ENCODE data around the gene GABRR3. TPM values are rescaled to one million over a fixed set of nuclear protein-coding genes. Genes with fewer than 3 reads are reported as not detected.

GABRR3 gene
- total RNA-seq, 1 donor from 2014 or later: not detected

DNA sequence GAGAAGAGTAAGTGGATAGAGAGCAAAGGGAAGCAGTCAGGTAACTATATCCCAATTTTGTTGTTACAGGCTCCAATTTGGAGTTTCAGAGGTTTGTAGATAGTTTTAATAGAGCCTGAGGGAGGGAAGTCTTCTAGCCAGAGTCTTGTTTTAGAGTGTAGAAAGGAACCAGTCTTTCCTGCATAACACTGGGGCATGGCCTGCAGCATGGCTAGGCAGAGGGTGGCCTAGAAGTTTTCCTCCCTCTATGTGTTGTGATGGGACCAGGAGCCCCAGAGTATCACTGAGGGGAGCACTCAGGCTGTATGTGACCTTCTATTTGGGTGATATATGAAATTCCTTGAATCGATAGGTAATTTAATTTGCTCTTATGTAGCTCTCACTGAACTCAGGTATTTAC lies 22.5 kb upstream of the GABRR3 start:
- no peak overlapping the region for H3K27ac ChIP-seq
- TF ChIP-seq POLR2AphosphoS5 (IDR thresholded peaks at IDR 0.05; ENCODE audit: insufficient read depth in 1 of 2, low read depth in 1 of 2) (no peak), POLR2A (IDR thresholded peaks at IDR 0.05) (no peak)
- TF ChIP-seq, protein P1, sequence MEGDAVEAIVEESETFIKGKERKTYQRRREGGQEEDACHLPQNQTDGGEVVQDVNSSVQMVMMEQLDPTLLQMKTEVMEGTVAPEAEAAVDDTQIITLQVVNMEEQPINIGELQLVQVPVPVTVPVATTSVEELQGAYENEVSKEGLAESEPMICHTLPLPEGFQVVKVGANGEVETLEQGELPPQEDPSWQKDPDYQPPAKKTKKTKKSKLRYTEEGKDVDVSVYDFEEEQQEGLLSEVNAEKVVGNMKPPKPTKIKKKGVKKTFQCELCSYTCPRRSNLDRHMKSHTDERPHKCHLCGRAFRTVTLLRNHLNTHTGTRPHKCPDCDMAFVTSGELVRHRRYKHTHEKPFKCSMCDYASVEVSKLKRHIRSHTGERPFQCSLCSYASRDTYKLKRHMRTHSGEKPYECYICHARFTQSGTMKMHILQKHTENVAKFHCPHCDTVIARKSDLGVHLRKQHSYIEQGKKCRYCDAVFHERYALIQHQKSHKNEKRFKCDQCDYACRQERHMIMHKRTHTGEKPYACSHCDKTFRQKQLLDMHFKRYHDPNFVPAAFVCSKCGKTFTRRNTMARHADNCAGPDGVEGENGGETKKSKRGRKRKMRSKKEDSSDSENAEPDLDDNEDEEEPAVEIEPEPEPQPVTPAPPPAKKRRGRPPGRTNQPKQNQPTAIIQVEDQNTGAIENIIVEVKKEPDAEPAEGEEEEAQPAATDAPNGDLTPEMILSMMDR (IDR thresholded peaks at IDR 0.05): no peak
- DNase-seq (ENCODE audit: extremely low spot score in 2 of 2): no peak
- H3K4me1 ChIP-seq: no peaks in the 10 kb centered on the region
- H3K36me3 ChIP-seq: no peaks in the 10 kb centered on the region
- H3K27me3 ChIP-seq: no peaks in the 10 kb centered on the region
- no peaks in the 10 kb centered on the region for H3K9me3 ChIP-seq
- intact Hi-C loops (cut with DNase I): no loop called here
- no peak overlapping the region for H3K4me3 ChIP-seq

DNA sequence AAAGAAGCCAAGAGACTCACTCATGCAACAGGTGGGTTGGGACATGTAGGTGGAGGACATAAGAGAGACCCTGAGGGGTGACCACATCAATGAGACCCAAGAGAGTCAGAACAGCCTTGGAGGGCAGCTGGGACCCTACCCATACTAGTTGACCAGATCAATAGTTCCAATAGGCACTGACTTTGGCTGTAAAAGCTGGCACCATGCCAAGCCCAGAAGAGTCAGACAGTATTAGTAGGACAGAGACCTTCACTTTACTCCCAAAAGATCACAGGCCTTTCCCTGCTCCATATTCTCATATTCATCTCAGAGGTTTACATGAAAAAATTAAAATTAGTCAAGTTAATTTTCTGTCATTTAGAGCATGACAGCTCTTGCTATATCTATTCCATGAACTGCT lies 20.9 kb upstream of the GABRR3 start:
- no peak overlapping the region for H3K27ac ChIP-seq
- DNase-seq (ENCODE audit: extremely low spot score in 2 of 2): no peak
- TF ChIP-seq POLR2A (IDR thresholded peaks at IDR 0.05) (no peak), POLR2AphosphoS5 (IDR thresholded peaks at IDR 0.05; ENCODE audit: insufficient read depth in 1 of 2, low read depth in 1 of 2) (no peak)
- TF ChIP-seq, protein P1 (IDR thresholded peaks at IDR 0.05): no peak
- H3K27me3 ChIP-seq: no peaks in the 10 kb centered on the region
- no peak overlapping the region for H3K4me3 ChIP-seq
- intact Hi-C loops (cut with DNase I): no loop called here
- H3K36me3 ChIP-seq: no peaks in the 10 kb centered on the region
- no peaks in the 10 kb centered on the region for H3K9me3 ChIP-seq
- no peaks in the 10 kb centered on the region for H3K4me1 ChIP-seq

DNA sequence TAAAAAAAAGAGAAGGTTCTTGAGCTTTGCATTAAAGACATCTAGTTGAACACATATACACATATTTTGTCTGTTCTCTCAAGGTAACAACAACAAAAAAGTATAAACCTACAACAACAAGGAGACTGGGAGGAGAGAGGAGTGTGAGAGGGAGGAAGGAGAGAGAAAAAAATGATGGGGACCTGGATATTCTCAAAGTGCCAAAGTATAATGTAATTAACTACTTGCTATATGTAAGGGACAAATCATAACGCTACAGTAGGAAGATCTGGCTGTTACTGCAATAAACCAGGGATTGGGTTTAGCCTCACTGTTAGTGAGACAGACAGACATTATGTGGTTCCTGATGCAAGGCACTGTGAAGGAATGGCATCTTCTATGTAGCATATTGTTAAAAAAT lies 14.2 kb upstream of the GABRR3 start:
- intact Hi-C loops (cut with DNase I): no loop called here
- TF ChIP-seq POLR2AphosphoS5 (IDR thresholded peaks at IDR 0.05; ENCODE audit: insufficient read depth in 1 of 2, low read depth in 1 of 2): no peak
- TF ChIP-seq, protein P1 (IDR thresholded peaks at IDR 0.05): no peak
- no peak for TF ChIP-seq POLR2A (IDR thresholded peaks at IDR 0.05)
- H3K9me3 ChIP-seq: no peaks in the 10 kb centered on the region
- no peak for DNase-seq (ENCODE audit: extremely low spot score in 2 of 2)
- H3K27me3 ChIP-seq: no peaks in the 10 kb centered on the region
- H3K27ac ChIP-seq: no peak overlapping the region
- H3K4me1 ChIP-seq: no peaks in the 10 kb centered on the region
- H3K36me3 ChIP-seq: no peaks in the 10 kb centered on the region
- H3K4me3 ChIP-seq: no peak overlapping the region

DNA sequence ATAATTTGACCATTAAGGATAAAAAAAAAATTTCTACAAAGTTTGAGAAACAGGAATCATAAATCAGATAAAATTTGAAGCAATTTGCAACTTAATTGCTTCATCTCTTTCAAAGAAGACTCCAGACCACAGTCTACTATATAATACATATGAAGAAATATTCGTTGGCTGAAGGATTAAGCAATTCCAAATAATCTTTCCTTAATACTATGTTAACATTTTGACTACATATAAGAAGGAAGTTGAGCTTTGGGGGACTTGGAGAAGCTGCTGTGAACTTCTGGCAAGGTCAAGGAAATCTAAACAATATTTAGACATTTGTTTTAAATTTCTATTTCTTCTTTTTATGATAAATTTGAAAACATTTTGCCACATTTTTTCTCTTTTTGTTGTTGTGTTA lies 13.5 kb upstream of the GABRR3 start:
- intact Hi-C loops (cut with DNase I): no loop called here
- no peaks in the 10 kb centered on the region for H3K27me3 ChIP-seq
- no peaks in the 10 kb centered on the region for H3K9me3 ChIP-seq
- no peak overlapping the region for H3K27ac ChIP-seq
- no peak for DNase-seq (ENCODE audit: extremely low spot score in 2 of 2)
- TF ChIP-seq POLR2AphosphoS5 (IDR thresholded peaks at IDR 0.05; ENCODE audit: insufficient read depth in 1 of 2, low read depth in 1 of 2) (no peak), POLR2A (IDR thresholded peaks at IDR 0.05) (no peak)
- TF ChIP-seq, protein P1 (IDR thresholded peaks at IDR 0.05): no peak
- H3K4me1 ChIP-seq: no peaks in the 10 kb centered on the region
- H3K36me3 ChIP-seq: no peaks in the 10 kb centered on the region
- H3K4me3 ChIP-seq: no peak overlapping the region

DNA sequence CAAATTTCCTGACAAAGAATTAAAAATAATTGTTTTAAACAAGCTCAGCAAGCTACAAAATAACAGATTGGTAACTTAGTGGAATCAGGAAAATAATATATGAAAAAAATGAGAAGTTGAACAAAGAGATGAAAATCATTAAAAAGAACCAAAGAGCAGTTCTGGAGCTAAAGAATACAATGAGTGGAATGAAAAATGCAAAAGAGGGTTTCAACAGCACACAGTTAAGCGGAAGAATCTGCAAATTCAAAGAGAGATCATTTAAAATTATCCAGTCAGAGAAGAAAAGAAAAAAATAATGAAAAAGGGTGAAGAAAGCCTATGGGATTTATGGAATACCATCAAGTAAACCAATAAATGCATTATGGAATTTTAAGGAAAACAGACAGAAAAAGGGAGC lies 6.2 kb upstream of the GABRR3 start:
- Histone ChIP-seq H3K4me1 (no peaks in the 10 kb centered on the region), H3K27ac (no peak overlapping the region), H3K27me3 (no peaks in the 10 kb centered on the region), H3K4me3 (no peak overlapping the region), H3K9me3 (no peaks in the 10 kb centered on the region), H3K36me3 (no peaks in the 10 kb centered on the region)
- DNase-seq (ENCODE audit: extremely low spot score in 2 of 2): no peak
- TF ChIP-seq POLR2A (IDR thresholded peaks at IDR 0.05) (no peak), POLR2AphosphoS5 (IDR thresholded peaks at IDR 0.05; ENCODE audit: insufficient read depth in 1 of 2, low read depth in 1 of 2) (no peak)
- TF ChIP-seq, protein P1 (IDR thresholded peaks at IDR 0.05): no peak
- intact Hi-C loops (cut with DNase I): no loop called here
